Sciatic nerve (tissue), 2 donors: Measurements from ENCODE around the gene FAM107A. TPM values are rescaled to one million over a fixed set of nuclear protein-coding genes. Genes with fewer than 3 reads are reported as not detected.

Experiments
- ATAC-seq: fragments of 200-7000 bp; cut with Tn5 transposase; one replicate; pipeline ENCODE4 v1.9.1; 2020; ENCODE audit warnings: mild to moderate bottlenecking, moderate library complexity
- DNase-seq: peaks from one replicate; pipeline ENCODE4 v3.0.0-alpha.2; 2020; ENCODE audit warnings: low spot score
- intact Hi-C: fragments of 100-400 bp; cut with DNase I; formaldehyde crosslinking; loops from one replicate; pipeline ENCODE4 v1.14.2; 2022
- total RNA-seq: library from RNA; stranded (reverse); fragmentation: NEBNext Ultra II Directional; extraction: Animal tissue kit (Norgen Biotek cat#: 25700); gene quantifications from one replicate; pipeline ENCODE4 v1.2.1, GENCODE V29; 2021
- donor health status: DM: no; HTN: no; CAD: no.
- donor health status: DM: no; HTN: no; CAD: no.

FAM107A gene
- total RNA-seq, 1 donor from 2014 or later = 38.3 TPM

GRCh38 chr3:58596834-58597518, 19.8 kb upstream of the FAM107A start:
- DNase-seq (no peak), ATAC-seq (no peak)
- intact Hi-C loops = no loop called here

GRCh38 chr3:58594117-58594516, 16.9 kb upstream of the FAM107A start:
- intact Hi-C loops = no loop called here
- no peak for DNase-seq
- no peak for ATAC-seq

GRCh38 chr3:58591517-58592510, 14.6 kb upstream of the FAM107A start:
- DNase-seq (no peak), ATAC-seq (no peak)
- intact Hi-C loops = no loop called here

GRCh38 chr3:58588030-58588614, 10.9 kb upstream of the FAM107A start:
- ATAC-seq = no peak
- no peak for DNase-seq
- intact Hi-C loops = no loop called here

- ATAC-seq (peak; percentile 6), DNase-seq (no peak)
- intact Hi-C loops = no loop called here
Measured at GRCh38 chr3:58586776-58587192, 9.6 kb upstream of the FAM107A start.

GRCh38 chr3:58585994-58586393, 8.8 kb upstream of the FAM107A start:
- ATAC-seq (no peak), DNase-seq (no peak)
- intact Hi-C loops = no loop called here

- intact Hi-C loops = no loop called here
- ATAC-seq = peak; percentile 92
- DNase-seq = peak; percentile 88
Measured at GRCh38 chr3:58585005-58585786, 8.0 kb upstream of the FAM107A start.

- DNase-seq (no peak), ATAC-seq (no peak)
- intact Hi-C loops = no loop called here
Measured at GRCh38 chr3:58584690-58585004, 7.5 kb upstream of the FAM107A start.

- ATAC-seq (peak; percentile 1), DNase-seq (no peak)
- intact Hi-C loops = no loop called here
Measured at GRCh38 chr3:58581328-58582091, 4.3 kb upstream of the FAM107A start.

GRCh38 chr3:58580826-58581327, 3.7 kb upstream of the FAM107A start:
- intact Hi-C loops = no loop called here
- DNase-seq (no peak), ATAC-seq (peak; percentile 64)

GRCh38 chr3:58578873-58579272, 1.7 kb upstream of the FAM107A start:
- intact Hi-C loops = no loop called here
- DNase-seq (no peak), ATAC-seq (no peak)

- intact Hi-C loops = no loop called here
- no peak for DNase-seq
- no peak for ATAC-seq
Measured at GRCh38 chr3:58576716-58577115, 475 bp downstream of the FAM107A start.

- DNase-seq (no peak), ATAC-seq (no peak)
- intact Hi-C loops = no loop called here
Measured at GRCh38 chr3:58575971-58576652, 1.1 kb downstream of the FAM107A start.

GRCh38 chr3:58574682-58575081, 2.5 kb downstream of the FAM107A start:
- intact Hi-C loops = no loop called here
- DNase-seq (no peak), ATAC-seq (no peak)

GRCh38 chr3:58574106-58574505, 3.1 kb downstream of the FAM107A start:
- ATAC-seq (no peak), DNase-seq (no peak)
- intact Hi-C loops = no loop called here

GRCh38 chr3:58573640-58574039, 3.6 kb downstream of the FAM107A start:
- ATAC-seq (peak; percentile 27), DNase-seq (no peak)
- intact Hi-C loops = no loop called here

GRCh38 chr3:58572634-58573230, 4.5 kb downstream of the FAM107A start:
- ATAC-seq (no peak), DNase-seq (no peak)
- intact Hi-C loops = no loop called here
